Stimulated activated naive B cell treated with anti-CD40 and anti-IgM and Interleukin-4, amounts not matched to agents 10 μg/mL and 1 μg/mL and 100 μg/mL, for 72 hours (primary cell): ENCODE measurements around the gene CCDC116.
A peak's percentile ranks its signal among the peaks of the same experiment; 100 is the strongest.

Experiments
- ATAC-seq, 2 donors: fragments of 150-1000 bp; cut with Tn5 transposase; replicated peaks; 2 replicates each; pipeline ENCODE4 v1.10.0; 2021; ENCODE audit warnings: moderate library complexity in 1 of 2
- DNase-seq: peaks from one replicate; pipeline ENCODE4 v3.0.0; 2021
- H3K27ac Mint-ChIP-seq: one replicate; pipeline ENCODE4 v1.8.0; 2022; ENCODE audit warnings: mild to moderate bottlenecking, mixed read lengths
- H3K27me3 Mint-ChIP-seq, 2 donors: one replicate each; pipeline ENCODE4 v1.8.0; 2022; ENCODE audit warnings: mixed read lengths in 2 of 2
- H3K36me3 Mint-ChIP-seq, 2 donors: one replicate each; pipeline ENCODE4 v1.8.0; 2022; ENCODE audit warnings: mixed read lengths in 2 of 2, mild to moderate bottlenecking in 1 of 2
- H3K4me1 Mint-ChIP-seq, 2 donors: one replicate each; pipeline ENCODE4 v1.8.0; 2022; ENCODE audit warnings: mixed read lengths in 2 of 2, mild to moderate bottlenecking in 1 of 2
- H3K4me3 Mint-ChIP-seq, 2 donors: one replicate each; pipeline ENCODE4 v1.8.0; 2022; ENCODE audit warnings: mild to moderate bottlenecking in 2 of 2, mixed read lengths in 2 of 2, moderate library complexity in 1 of 2
- H3K9me3 Mint-ChIP-seq, 2 donors: one replicate each; pipeline ENCODE4 v1.8.0; 2022; ENCODE audit warnings: mixed read lengths in 2 of 2, mild to moderate bottlenecking in 1 of 2

CCDC116 gene

GRCh38 chr22:21622011-21622918 lies 10.3 kb upstream of the CCDC116 start:
- no peak overlapping the region for H3K4me3 Mint-ChIP-seq
- H3K27ac Mint-ChIP-seq: peak overlapping the region; percentile 65
- no peaks in the 10 kb centered on the region for H3K27me3 Mint-ChIP-seq
- ATAC-seq: no peak
- peaks cover 17 to 52% of the 10 kb centered on the region in 2 donors for H3K36me3 Mint-ChIP-seq
- no peak for DNase-seq
- peaks cover 39 to 78% of the 10 kb centered on the region in 2 donors for H3K4me1 Mint-ChIP-seq
- H3K9me3 Mint-ChIP-seq: no peaks in the 10 kb centered on the region

GRCh38 chr22:21622919-21623647 lies 9.5 kb upstream of the CCDC116 start:
- H3K4me1 Mint-ChIP-seq: peaks cover 41 to 85% of the 10 kb centered on the region in 2 donors
- H3K27me3 Mint-ChIP-seq: no peaks in the 10 kb centered on the region
- H3K36me3 Mint-ChIP-seq: peaks cover 25 to 60% of the 10 kb centered on the region in 2 donors
- no peak overlapping the region for H3K4me3 Mint-ChIP-seq
- peak overlapping the region; percentile 65 for H3K27ac Mint-ChIP-seq
- H3K9me3 Mint-ChIP-seq: no peaks in the 10 kb centered on the region
- no peak for DNase-seq
- no peak for ATAC-seq

GRCh38 chr22:21623648-21623970 lies 9.0 kb upstream of the CCDC116 start:
- peaks cover 31 to 63% of the 10 kb centered on the region in 2 donors for H3K36me3 Mint-ChIP-seq
- peak overlapping the region; percentile 59 for H3K27ac Mint-ChIP-seq
- H3K4me3 Mint-ChIP-seq: no peak overlapping the region
- no peaks in the 10 kb centered on the region for H3K27me3 Mint-ChIP-seq
- DNase-seq: no peak
- peaks cover 44 to 89% of the 10 kb centered on the region in 2 donors for H3K4me1 Mint-ChIP-seq
- ATAC-seq: no peak
- H3K9me3 Mint-ChIP-seq: peaks cover 0 to 2% of the 10 kb centered on the region in 2 donors

GRCh38 chr22:21624120-21624879 lies 8.3 kb upstream of the CCDC116 start:
- Mint-ChIP-seq H3K27me3 (no peaks in the 10 kb centered on the region), H3K36me3 (peaks cover 33 to 62% of the 10 kb centered on the region in 2 donors), H3K4me1 (peaks cover 43 to 89% of the 10 kb centered on the region in 2 donors), H3K4me3 (no peak overlapping the region), H3K27ac (peak overlapping the region; percentile 59), H3K9me3 (peaks cover 0 to 3% of the 10 kb centered on the region in 2 donors)
- ATAC-seq (no peak), DNase-seq (no peak)

GRCh38 chr22:21624880-21625791 lies 7.4 kb upstream of the CCDC116 start:
- H3K36me3 Mint-ChIP-seq: peaks cover 33 to 57% of the 10 kb centered on the region in 2 donors
- DNase-seq (no peak), ATAC-seq (no peak)
- H3K4me3 Mint-ChIP-seq: no peak overlapping the region
- H3K4me1 Mint-ChIP-seq: peaks cover 39 to 87% of the 10 kb centered on the region in 2 donors
- H3K9me3 Mint-ChIP-seq: peaks cover 0 to 3% of the 10 kb centered on the region in 2 donors
- no peaks in the 10 kb centered on the region for H3K27me3 Mint-ChIP-seq
- H3K27ac Mint-ChIP-seq: peak overlapping the region; percentile 92

- peaks cover 0 to 3% of the 10 kb centered on the region in 2 donors for H3K9me3 Mint-ChIP-seq
- peak overlapping the region; percentile 75 for H3K27ac Mint-ChIP-seq
- no peaks in the 10 kb centered on the region for H3K27me3 Mint-ChIP-seq
- H3K36me3 Mint-ChIP-seq: peaks cover 33 to 53% of the 10 kb centered on the region in 2 donors
- ATAC-seq (no peak), DNase-seq (no peak)
- H3K4me3 Mint-ChIP-seq: peak overlapping the region; percentile 6 to 26
- H3K4me1 Mint-ChIP-seq: peaks cover 37 to 87% of the 10 kb centered on the region in 2 donors
These were observed 6.4 kb upstream of the CCDC116 start for GRCh38 chr22:21626073-21626734.

- H3K27ac Mint-ChIP-seq: peak overlapping the region; percentile 94
- DNase-seq (no peak), ATAC-seq (no peak)
- H3K9me3 Mint-ChIP-seq: peaks cover 0 to 3% of the 10 kb centered on the region in 2 donors
- peaks cover 35 to 83% of the 10 kb centered on the region in 2 donors for H3K4me1 Mint-ChIP-seq
- H3K4me3 Mint-ChIP-seq: peak overlapping the region; percentile 23 to 94
- peaks cover 33 to 49% of the 10 kb centered on the region in 2 donors for H3K36me3 Mint-ChIP-seq
- no peaks in the 10 kb centered on the region for H3K27me3 Mint-ChIP-seq
These were observed 5.7 kb upstream of the CCDC116 start for GRCh38 chr22:21626735-21627469.

- peak overlapping the region; percentile 99 for H3K27ac Mint-ChIP-seq
- ATAC-seq: peak; percentile 13 to 25
- peaks cover 32 to 80% of the 10 kb centered on the region in 2 donors for H3K4me1 Mint-ChIP-seq
These were observed 3.9 kb upstream of the CCDC116 start for GRCh38 chr22:21628386-21629254.

GRCh38 chr22:21629255-21630149 lies 3.1 kb upstream of the CCDC116 start, which contains the start of gene YDJC:
TSS of gene YDJC (minus strand) at chr22:21630022. CDS start at chr22:21630014, 8 bp downstream.
- H3K27me3 Mint-ChIP-seq: no peaks in the 10 kb centered on the region

More at GRCh38 chr22:21628386-21629254, 3.9 kb upstream of the CCDC116 start:
- Mint-ChIP-seq H3K4me3 (peak overlapping the region; percentile 93 to 94), H3K9me3 (peaks cover 0 to 5% of the 10 kb centered on the region in 2 donors), H3K27me3 (no peaks in the 10 kb centered on the region), H3K36me3 (peaks cover 26 to 34% of the 10 kb centered on the region in 2 donors)
- no peak for DNase-seq

GRCh38 chr22:21631025-21631424 lies 1.5 kb upstream of the CCDC116 start:
- no peak overlapping the region for H3K27ac Mint-ChIP-seq
- peaks cover 0 to 5% of the 10 kb centered on the region in 2 donors for H3K9me3 Mint-ChIP-seq
- DNase-seq: no peak
- H3K36me3 Mint-ChIP-seq: peaks cover 24% of the 10 kb centered on the region in 2 donors
- peaks cover 20 to 58% of the 10 kb centered on the region in 2 donors for H3K4me1 Mint-ChIP-seq
- H3K27me3 Mint-ChIP-seq: no peaks in the 10 kb centered on the region
- H3K4me3 Mint-ChIP-seq: no peak overlapping the region
- no peak for ATAC-seq

More at GRCh38 chr22:21629255-21630149, 3.1 kb upstream of the CCDC116 start, which contains the start of gene YDJC:
- Mint-ChIP-seq H3K9me3 (peaks cover 0 to 5% of the 10 kb centered on the region in 2 donors), H3K27ac (peak within 1 kb of the TSS; percentile 99), H3K4me1 (peaks cover 28 to 71% of the 10 kb centered on the region in 2 donors), H3K36me3 (peaks cover 24 to 29% of the 10 kb centered on the region in 2 donors), H3K4me3 (peak within 1 kb of the TSS; percentile 93 to 94)
- ATAC-seq (peak; percentile 87 to 88), DNase-seq (peak; percentile 87)
